HG03095 (cell line): ENCODE measurements around the gene NKX2-3.

Experiments
- ATAC-seq: cut with Tn5 transposase; IDR thresholded peaks from one replicate; pipeline ENCODE4 v1.9.1; 2021; ENCODE audit warnings: moderate library complexity; ENCODE audit not compliant: unreplicated experiment

The NKX2-3 gene

GRCh38 chr10:99573790-99574189, 41.0 kb downstream of the NKX2-3 start:
- no peak for ATAC-seq

- ATAC-seq = no peak
These were observed 47.2 kb downstream of the NKX2-3 start for GRCh38 chr10:99579971-99580370.

- no peak for ATAC-seq
These were observed 49.6 kb downstream of the NKX2-3 start for GRCh38 chr10:99582255-99582770.

- ATAC-seq = no peak
These were observed 50.9 kb downstream of the NKX2-3 start for GRCh38 chr10:99583687-99584086.
